HG03280 (cell line): Measurements from ENCODE around the gene CLTA.
A peak's percentile ranks its signal among the peaks of the same experiment; 100 is the strongest.

Source experiments
- ATAC-seq: cut with Tn5 transposase; IDR thresholded peaks from one replicate; pipeline ENCODE4 v1.9.1; 2021; ENCODE audit warnings: mild to moderate bottlenecking, moderate library complexity; ENCODE audit not compliant: unreplicated experiment

CLTA gene, protein sequence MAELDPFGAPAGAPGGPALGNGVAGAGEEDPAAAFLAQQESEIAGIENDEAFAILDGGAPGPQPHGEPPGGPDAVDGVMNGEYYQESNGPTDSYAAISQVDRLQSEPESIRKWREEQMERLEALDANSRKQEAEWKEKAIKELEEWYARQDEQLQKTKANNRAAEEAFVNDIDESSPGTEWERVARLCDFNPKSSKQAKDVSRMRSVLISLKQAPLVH

DNA sequence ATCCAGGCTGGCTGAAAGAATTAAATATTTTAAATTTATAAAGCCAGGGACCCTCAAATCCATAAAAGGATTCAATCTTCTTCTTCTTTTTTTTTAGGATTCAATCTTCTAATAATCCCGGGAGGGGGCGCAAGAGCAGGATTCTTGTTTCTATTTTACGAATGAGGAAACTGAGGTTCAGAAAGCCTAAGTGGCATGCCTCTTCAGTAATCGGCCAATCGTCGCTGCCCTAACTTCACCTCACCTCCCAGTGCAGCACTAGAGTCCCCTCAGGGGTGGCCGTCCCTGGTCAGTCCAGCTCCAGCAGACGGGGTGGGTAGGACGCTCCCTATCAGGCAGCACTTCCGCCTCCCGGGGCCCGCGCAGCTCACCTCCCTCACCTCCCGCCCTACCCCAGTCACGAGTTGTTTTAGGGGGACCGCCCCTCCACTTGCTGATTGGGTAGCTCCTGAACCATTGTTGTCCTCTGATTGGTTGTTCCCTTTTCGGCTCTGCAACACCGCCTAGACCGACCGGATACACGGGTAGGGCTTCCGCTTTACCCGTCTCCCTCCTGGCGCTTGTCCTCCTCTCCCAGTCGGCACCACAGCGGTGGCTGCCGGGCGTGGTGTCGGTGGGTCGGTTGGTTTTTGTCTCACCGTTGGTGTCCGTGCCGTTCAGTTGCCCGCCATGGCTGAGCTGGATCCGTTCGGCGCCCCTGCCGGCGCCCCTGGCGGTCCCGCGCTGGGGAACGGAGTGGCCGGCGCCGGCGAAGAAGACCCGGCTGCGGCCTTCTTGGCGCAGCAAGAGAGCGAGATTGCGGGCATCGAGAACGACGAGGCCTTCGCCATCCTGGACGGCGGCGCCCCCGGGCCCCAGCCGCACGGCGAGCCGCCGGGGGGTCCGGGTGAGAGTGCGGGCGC, at the start of gene CLTA:
Gene CLTA, plus strand, starts transcription at position 534 of the 902 bp plus-strand sequence. Its CDS starts 136 bp downstream, at position 670.
- ATAC-seq: peak; percentile 98

DNA sequence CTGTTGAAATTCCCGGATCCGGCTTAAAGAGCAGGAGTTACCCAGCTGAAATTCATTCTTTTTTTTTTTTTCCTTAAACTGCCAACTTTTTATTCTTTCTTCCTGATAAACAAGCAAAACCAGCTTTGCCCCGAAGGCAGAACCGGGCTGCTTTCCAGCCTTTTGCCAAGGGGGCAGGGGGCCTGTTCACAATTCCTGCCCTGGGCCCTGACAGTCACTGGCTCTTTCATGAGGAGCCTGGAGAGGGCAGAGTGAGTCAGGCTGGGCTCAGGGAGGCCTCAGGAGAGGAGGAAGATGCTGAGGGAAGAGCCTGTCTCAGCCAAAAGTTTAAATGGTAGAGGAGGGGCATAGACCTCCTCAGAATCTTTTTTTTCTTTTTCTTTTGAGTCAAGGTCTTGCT, 49.4 kb upstream of the CLTA start:
- no peak for ATAC-seq

- ATAC-seq: no peak
These were observed 49.0 kb upstream of the CLTA start for GRCh38 chr9:36141761-36142160.

DNA sequence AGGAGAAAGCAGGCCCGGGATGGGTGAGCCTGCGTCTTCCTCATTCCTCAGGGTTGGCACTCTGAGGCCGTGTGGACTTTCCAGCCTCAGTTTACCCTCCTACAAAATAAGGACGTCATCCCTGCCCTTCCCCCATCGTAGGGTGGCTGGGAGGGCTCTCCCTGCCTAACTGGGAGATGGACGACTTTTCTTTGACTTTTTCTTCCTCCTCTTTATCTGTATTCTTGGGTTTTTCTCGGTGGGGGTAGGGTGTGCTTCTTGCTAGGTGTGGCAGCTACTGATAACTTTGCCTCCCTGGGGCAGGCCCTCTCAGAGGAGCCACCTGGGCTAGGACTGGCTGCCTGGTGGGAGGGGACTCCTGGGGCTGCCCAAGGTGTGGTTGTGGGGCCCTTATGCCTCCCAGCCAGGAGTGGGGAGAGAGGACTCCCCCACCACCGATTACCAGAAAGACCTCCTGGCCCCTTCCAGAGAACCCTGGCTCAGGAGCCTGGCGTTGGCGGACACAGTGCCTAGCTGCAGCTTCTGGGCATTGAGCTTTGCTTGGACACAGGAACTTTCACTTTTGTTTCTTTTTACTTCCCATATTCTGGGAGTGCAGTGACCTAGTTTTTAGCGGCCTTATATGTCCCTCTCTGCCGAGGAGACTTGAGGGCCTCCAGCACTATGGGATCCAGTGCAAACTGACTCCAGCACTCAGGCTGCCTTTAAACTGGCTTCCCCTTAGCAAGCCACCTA, 48.0 kb upstream of the CLTA start:
- ATAC-seq: no peak

- no peak for ATAC-seq
These were observed 47.5 kb upstream of the CLTA start for GRCh38 chr9:36143245-36143641.

GRCh38 chr9:36144309-36145232, 46.1 kb upstream of the CLTA start:
- no peak for ATAC-seq

- ATAC-seq: no peak
These were observed 44.8 kb upstream of the CLTA start for GRCh38 chr9:36145970-36146369.

- no peak for ATAC-seq
These were observed 44.1 kb upstream of the CLTA start for GRCh38 chr9:36146651-36147050.

GRCh38 chr9:36147441-36148175, 43.1 kb upstream of the CLTA start:
- ATAC-seq: no peak

GRCh38 chr9:36148311-36149051, 42.2 kb upstream of the CLTA start:
- ATAC-seq: peak; percentile 38

DNA sequence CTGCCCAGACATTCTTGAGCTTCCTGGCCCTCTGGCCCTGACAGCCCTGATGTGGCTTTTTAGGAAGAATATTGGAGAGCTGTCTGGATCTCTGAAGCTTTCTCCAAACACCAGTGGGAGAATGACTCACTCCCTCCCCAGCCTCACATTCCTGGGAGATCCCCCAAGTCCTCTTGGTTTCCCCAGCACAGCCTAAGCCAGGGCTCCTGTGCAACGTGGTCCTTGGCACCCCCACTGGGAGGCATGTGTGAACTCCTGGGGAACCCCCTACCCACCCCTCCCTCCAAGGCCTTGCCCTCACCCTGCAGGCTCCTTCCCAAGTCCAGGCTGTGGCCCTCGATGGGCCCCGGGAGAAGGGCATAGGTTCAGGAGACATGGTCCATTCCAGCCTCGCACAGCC, 41.5 kb upstream of the CLTA start:
- no peak for ATAC-seq

DNA sequence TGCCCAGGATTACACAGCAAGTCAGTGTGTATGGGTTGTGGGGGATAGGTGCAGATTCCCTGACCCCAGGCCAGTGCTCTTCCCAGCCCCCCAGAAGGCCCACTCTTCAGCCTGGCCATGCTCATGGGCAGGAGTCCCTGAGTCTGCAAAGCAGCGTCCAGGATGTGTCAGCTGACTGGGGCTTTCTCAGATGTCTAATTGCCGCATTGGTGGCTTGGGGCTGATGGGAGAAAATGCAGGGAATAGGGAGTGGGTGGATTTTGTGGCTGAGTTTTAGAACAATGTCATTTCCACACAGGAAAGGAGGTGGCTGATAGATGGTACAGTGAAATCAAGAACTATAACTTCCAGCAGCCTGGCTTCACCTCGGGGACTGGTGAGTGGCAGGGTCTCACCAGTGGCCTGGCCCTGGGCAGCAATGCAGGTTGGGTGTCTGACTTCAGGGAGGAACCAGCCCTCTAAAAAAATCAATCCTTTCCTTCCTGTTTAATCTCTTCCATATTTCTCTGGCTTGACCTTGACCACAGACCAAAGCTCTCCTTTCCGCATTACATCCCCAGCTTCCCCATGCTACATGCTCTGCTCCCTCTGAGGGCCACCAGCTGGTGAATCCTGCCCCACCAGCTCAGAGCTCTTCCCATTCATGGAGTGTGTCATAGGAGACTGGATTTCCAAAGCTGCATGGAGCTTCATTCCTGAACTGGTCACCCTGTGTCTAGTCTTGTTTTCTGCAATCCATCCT, 40.0 kb upstream of the CLTA start:
- no peak for ATAC-seq

GRCh38 chr9:36151316-36152210, 39.2 kb upstream of the CLTA start:
- peak; percentile 82 for ATAC-seq

DNA sequence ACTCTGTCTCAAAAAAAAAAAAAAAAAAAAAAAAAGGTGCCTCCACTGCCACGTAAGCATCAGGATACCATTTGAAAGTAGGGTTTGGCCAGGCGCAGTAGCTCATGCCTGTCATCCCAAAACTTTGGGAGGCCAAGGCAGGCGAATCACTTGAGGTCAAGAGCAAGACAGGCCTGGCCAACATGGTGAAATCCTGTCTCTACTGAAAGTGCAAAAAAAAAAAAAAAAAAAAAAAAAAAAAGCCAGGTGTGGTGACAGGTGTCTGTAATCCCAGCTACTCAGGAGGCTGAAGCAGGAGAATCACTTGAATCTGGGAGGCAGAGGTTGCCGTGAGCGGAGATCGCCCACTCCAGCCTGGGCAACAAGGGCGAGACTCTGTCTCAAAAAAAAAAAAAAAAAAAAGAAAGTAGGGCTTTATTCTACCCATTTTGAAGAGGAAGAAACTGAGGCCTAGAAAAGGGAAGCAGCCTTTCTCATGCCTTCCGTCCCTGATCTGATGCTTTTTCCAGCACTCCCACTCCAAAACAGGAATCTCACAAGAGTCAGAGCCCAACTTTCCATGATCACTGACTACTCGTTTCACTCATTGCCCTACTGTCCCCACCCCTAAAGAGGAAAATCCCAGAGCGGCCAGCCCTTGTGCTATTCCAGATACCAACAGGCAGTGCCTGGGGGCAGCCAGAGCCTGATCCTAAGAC, 37.8 kb upstream of the CLTA start:
- ATAC-seq: no peak

DNA sequence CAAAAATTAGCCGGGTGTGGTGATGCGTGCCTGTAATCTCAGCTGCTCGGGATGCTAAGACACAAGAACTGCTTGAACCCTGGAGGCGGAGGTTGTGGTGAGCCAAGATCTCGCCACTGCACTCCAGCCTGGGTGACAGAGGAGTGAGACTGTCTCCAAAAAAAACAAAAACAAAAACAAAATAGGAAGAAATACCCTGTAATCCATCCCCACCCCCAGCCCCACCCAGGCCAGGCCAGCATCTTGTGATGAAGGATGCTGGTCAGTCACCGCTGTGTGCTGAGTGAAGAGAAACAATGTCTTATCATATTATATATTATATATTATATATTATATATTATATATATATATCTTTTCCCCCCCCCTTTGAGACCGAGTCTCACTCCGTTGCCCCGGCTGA, 37.0 kb upstream of the CLTA start:
- ATAC-seq: no peak

- no peak for ATAC-seq
These were observed 36.3 kb upstream of the CLTA start for GRCh38 chr9:36154331-36154952.
